A549 (cell line): ENCODE measurements around the gene EXOC3. TPM values are rescaled to one million over a fixed set of nuclear protein-coding genes. Genes with fewer than 3 reads are reported as not detected.

Experiments used
- ATAC-seq, 2 experiments: fragments of 200-7000 bp in 1 of 2; fragments of >200 bp in 1 of 2; cut with Nextera tagmentation in 1 of 2; cut with Tn5 transposase in 1 of 2; 3 replicates each; pipeline versions ENCODE4 v1.8.0 to v1.9.1; 2018 to 2020; ENCODE audit warnings: mild to moderate bottlenecking in 1 of 2, moderate library complexity in 1 of 2
- CTCF ChIA-PET: fragments of 300-600 bp; sonication (Branson Sonifier 250); formaldehyde crosslinking; extraction: SDS; loops from one replicate; lab custom pipeline; 2021; ENCODE audit warnings: antibody characterized with exemption, inconsistent platforms; lab: Yijun Ruan, JAX
- POLR2A ChIA-PET: fragments of 350-600 bp; formaldehyde crosslinking; extraction: SDS; loops from one replicate; lab custom pipeline; 2021; ENCODE audit warnings: antibody characterized with exemption, inconsistent platforms; lab: Yijun Ruan, JAX
- DNase-seq, 2 experiments: peaks; one replicate each; pipeline versions ENCODE4 v3.0.0 to v3.0.0-alpha.2; 2011 to 2016; ENCODE audit warnings: low read depth in 1 of 2, low spot score in 1 of 2
- FAIRE-seq: peaks from 2 replicates; lab custom pipeline; 2011; peaks lifted over from hg19 to GRCh38; lab: Jason Lieb, UNC
- H3K27ac ChIP-seq, 2 experiments: fragments of >200 bp; sonication (Bioruptor Twin); formaldehyde crosslinking; 3 replicates each; pipeline ENCODE4 v1.5.1; 2016 to 2017
- H3K4me1 ChIP-seq: fragments of >200 bp; sonication (Bioruptor Twin); formaldehyde crosslinking; 3 replicates; pipeline ENCODE4 v1.6.1; 2016
- H3K4me2 ChIP-seq: fragments of >200 bp; sonication (Bioruptor Twin); formaldehyde crosslinking; 3 replicates; pipeline ENCODE4 v1.6.1; 2016
- H3K4me3 ChIP-seq: fragments of >200 bp; sonication (Bioruptor Twin); formaldehyde crosslinking; 3 replicates; pipeline ENCODE4 v1.5.1; 2016
- H3K9me3 ChIP-seq: fragments of >200 bp; sonication (Bioruptor Twin); formaldehyde crosslinking; 3 replicates; pipeline ENCODE4 v1.6.1; 2016
- ATOH8 ChIP-seq: fragments of 250-450 bp; sonication (Bioruptor Pico); IDR thresholded peaks from 2 replicates; pipeline ENCODE4 v1.5.0; 2020; ENCODE audit warnings: low read depth, mild to moderate bottlenecking, moderate library complexity
- CBX2 ChIP-seq: fragments of 200-600 bp; sonication (generic); IDR thresholded peaks from 2 replicates; pipeline ENCODE4 v1.6.1; 2016; ENCODE audit warnings: low read depth, mild to moderate bottlenecking, borderline replicate concordance
- EHMT2 ChIP-seq: fragments of 200-600 bp; sonication (generic); IDR thresholded peaks from 2 replicates; pipeline ENCODE4 v1.6.1; 2016; ENCODE audit warnings: antibody characterized with exemption, low read depth, mild to moderate bottlenecking, moderate library complexity
- FOSB ChIP-seq: fragments of 250-450 bp; sonication (Bioruptor Pico); IDR thresholded peaks from 2 replicates; pipeline ENCODE4 v1.5.0; 2020; ENCODE audit warnings: mild to moderate bottlenecking, moderate library complexity
- FOSL2 ChIP-seq, 2 experiments: fragments of 450-650 bp in 1 of 2; fragments of >200 bp in 1 of 2; sonication (Bioruptor Twin) in 1 of 2; formaldehyde crosslinking; IDR thresholded peaks; 2 replicates each; pipeline versions ENCODE4 v1.5.0 to v1.6.1; 2016 to 2020; ENCODE audit warnings: mild to moderate bottlenecking in 1 of 2, moderate library complexity in 1 of 2
- HMGXB4 ChIP-seq: fragments of 250-450 bp; sonication (Bioruptor Pico); IDR thresholded peaks from 2 replicates; pipeline ENCODE4 v1.5.0; 2021; ENCODE audit warnings: mild to moderate bottlenecking, moderate library complexity, borderline replicate concordance
- KDM5A ChIP-seq: fragments of 200-600 bp; sonication (generic); IDR thresholded peaks from 2 replicates; pipeline ENCODE4 v1.6.1; 2016; ENCODE audit warnings: antibody characterized with exemption, mild to moderate bottlenecking
- MAFK ChIP-seq: fragments of 450-650 bp; IDR thresholded peaks from 2 replicates; pipeline ENCODE4 v1.6.1; 2014; ENCODE audit not compliant: partially characterized antibody
- MAX ChIP-seq: IDR thresholded peaks from 2 replicates; pipeline ENCODE4 v1.6.1; 2012
- MAZ ChIP-seq: fragments of 150-350 bp; IDR thresholded peaks from 2 replicates; pipeline ENCODE4 v1.6.1; 2014; ENCODE audit warnings: antibody characterized with exemption, low read depth, low read length, borderline replicate concordance
- NFE2L2 ChIP-seq: fragments of 150-350 bp; conservative IDR thresholded peaks from 2 replicates; pipeline ENCODE4 v1.6.1; 2014; ENCODE audit warnings: low read length
- NR3C1 ChIP-seq: fragments of >200 bp; sonication (Bioruptor Twin); formaldehyde crosslinking; IDR thresholded peaks from 3 replicates; pipeline ENCODE4 v1.6.1; 2017
- POLR2A ChIP-seq: IDR thresholded peaks from 2 replicates; pipeline ENCODE4 v1.6.1; 2012; ENCODE audit warnings: mild to moderate bottlenecking, low read length
- POLR2AphosphoS2 ChIP-seq: conservative IDR thresholded peaks from 2 replicates; pipeline ENCODE4 v1.6.1; 2012; ENCODE audit warnings: low read length, improper control_type of control experiment, inconsistent platforms
- RAD21 ChIP-seq, 2 experiments: fragments of >200 bp in 1 of 2; sonication (Bioruptor Twin) in 1 of 2; formaldehyde crosslinking in 1 of 2; IDR thresholded peaks in 1 of 2; conservative IDR thresholded peaks in 1 of 2; 2 replicates in 1 of 2; 3 replicates in 1 of 2; pipeline ENCODE4 v1.6.1; 2012 to 2018; ENCODE audit warnings: inconsistent platforms in 1 of 2
- RFX5 ChIP-seq: fragments of 450-650 bp; IDR thresholded peaks from 2 replicates; pipeline ENCODE4 v1.7.1; 2014; ENCODE audit warnings: antibody characterized with exemption, mild to moderate bottlenecking, moderate library complexity
- SREBF2 ChIP-seq: fragments of 450-650 bp; IDR thresholded peaks from 2 replicates; pipeline ENCODE4 v1.6.1; 2014; ENCODE audit warnings: mild to moderate bottlenecking, moderate library complexity
- ZC3H11A ChIP-seq: fragments of 450-650 bp; IDR thresholded peaks from 2 replicates; pipeline ENCODE4 v1.6.1; 2014; ENCODE audit warnings: antibody characterized with exemption, mild to moderate bottlenecking
- ZFP36 ChIP-seq: fragments of 450-650 bp; IDR thresholded peaks from 2 replicates; pipeline ENCODE4 v1.6.1; 2014; ENCODE audit warnings: borderline replicate concordance; ENCODE audit not compliant: partially characterized antibody
- WGBS: methylation state at CpG from one replicate; pipeline ENCODE4 v1.1.6; 2017; ENCODE audit errors: missing lambda C conversion rate; 5-methylcytosine and 5-hydroxymethylcytosine counted together
- polyA plus RNA-seq, 4 experiments: library from polyadenylated mRNA; depleted of rRNA in 3 of 4; stranded (reverse); fragments of >200 nt; fragmentation: RNase III in 1 of 4; extraction: RNeasy Plus Mini Kit Qiagen cat#74134 plus additional on column Dnase treatment in 1 of 4; gene quantifications; 2 replicates in 3 of 4; 3 replicates in 1 of 4; pipeline ENCODE4 v1.2.3, GENCODE V29; 2011 to 2017
- TF ChIP-seq, protein P1 (sequence below): fragments of 450-650 bp; IDR thresholded peaks from 2 replicates; pipeline ENCODE4 v1.6.1; 2014; ENCODE audit warnings: antibody characterized with exemption
- TF ChIP-seq, protein P2 (sequence below): fragments of >200 bp; sonication (Bioruptor Twin); formaldehyde crosslinking; IDR thresholded peaks from 2 replicates; pipeline ENCODE4 v1.6.1; 2016

Gene EXOC3
- polyA plus RNA-seq, 2 of the 4 experiments (the other 2 are of a cell fraction): 20.0 to 33.6 TPM

GRCh38 chr5:514673-515072, 71.7 kb downstream of the EXOC3 start (continued):
- TF ChIP-seq RAD21 (conservative IDR thresholded peaks at IDR 0.05 in 1 of 2, IDR thresholded peaks at IDR 0.05 in 1 of 2): no peak
- TF ChIP-seq, protein P1, sequence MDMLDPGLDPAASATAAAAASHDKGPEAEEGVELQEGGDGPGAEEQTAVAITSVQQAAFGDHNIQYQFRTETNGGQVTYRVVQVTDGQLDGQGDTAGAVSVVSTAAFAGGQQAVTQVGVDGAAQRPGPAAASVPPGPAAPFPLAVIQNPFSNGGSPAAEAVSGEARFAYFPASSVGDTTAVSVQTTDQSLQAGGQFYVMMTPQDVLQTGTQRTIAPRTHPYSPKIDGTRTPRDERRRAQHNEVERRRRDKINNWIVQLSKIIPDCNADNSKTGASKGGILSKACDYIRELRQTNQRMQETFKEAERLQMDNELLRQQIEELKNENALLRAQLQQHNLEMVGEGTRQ: no peak
- TF ChIP-seq ZC3H11A: no peak
- TF ChIP-seq ZFP36: no peak
- no peak for TF ChIP-seq ATOH8 (CRISPR knock-in tag)
- no peak for TF ChIP-seq FOSB (CRISPR knock-in tag)
- TF ChIP-seq MAFK: no peak
- TF ChIP-seq HMGXB4 (CRISPR knock-in tag): no peak

DNA sequence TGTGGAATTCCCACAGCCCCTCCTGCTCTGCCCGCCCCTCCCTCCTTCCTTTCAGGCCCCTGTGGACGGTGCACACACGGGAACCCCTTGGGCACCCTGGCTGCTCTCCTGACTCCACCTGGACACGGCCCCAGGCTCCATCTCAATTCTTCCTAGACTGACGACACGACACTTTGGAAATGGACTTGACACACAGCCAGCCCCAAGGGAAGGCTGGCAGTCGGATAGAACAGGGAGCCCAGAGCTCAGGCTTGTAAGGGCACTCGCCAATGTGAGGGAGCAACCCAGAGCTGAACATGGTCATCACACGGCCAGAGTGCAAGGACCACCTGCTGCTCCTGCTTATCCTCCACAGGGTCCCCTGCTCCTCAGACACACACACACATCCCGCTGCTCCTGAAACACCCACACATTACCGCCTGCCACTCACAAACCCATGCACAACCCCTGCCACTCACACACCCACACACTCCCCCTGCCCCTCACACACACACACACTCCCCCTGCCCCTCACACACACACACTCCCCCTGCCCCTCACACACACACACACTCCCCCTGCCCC, 72.4 kb downstream of the EXOC3 start:
- no peak for TF ChIP-seq MAFK
- no peak for TF ChIP-seq FOSL2 (IDR thresholded peaks at IDR 0.05)
- no peak for TF ChIP-seq FOSL2 (CRISPR knock-in tag; IDR thresholded peaks at IDR 0.05)
- TF ChIP-seq RFX5: no peak
- TF ChIP-seq, protein P2, sequence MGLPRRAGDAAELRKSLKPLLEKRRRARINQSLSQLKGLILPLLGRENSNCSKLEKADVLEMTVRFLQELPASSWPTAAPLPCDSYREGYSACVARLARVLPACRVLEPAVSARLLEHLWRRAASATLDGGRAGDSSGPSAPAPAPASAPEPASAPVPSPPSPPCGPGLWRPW: no peak
- TF ChIP-seq KDM5A: no peak
- no peak for TF ChIP-seq NFE2L2
- TF ChIP-seq, protein P1: no peak
- no peak for TF ChIP-seq SREBF2
- no peak for TF ChIP-seq EHMT2
- TF ChIP-seq NR3C1: no peak
- TF ChIP-seq CBX2: no peak
- peak in 1 of 2 experiments; percentile 8; a peak in 2 of 6 replicates for ATAC-seq
- Histone ChIP-seq H3K4me3 (no peak overlapping the region), H3K4me2 (no peak overlapping the region), H3K4me1 (no peaks in the 10 kb centered on the region), H3K9me3 (no peaks in the 10 kb centered on the region), H3K27ac (no peak overlapping the region)
- WGBS: 24% methylated on average over 6 of the region's 11 CpGs
- no peak for FAIRE-seq
- CTCF ChIA-PET: no interaction called here
- POLR2A ChIA-PET: no interaction called here
- DNase-seq: no peak

GRCh38 chr5:516338-516925, 73.5 kb downstream of the EXOC3 start:
- POLR2A ChIA-PET: no interaction called here
- no peak for DNase-seq
- H3K4me3 ChIP-seq: no peak overlapping the region
- WGBS: 48% methylated on average over 10 of the region's 10 CpGs
- H3K27ac ChIP-seq: no peak overlapping the region
- H3K4me1 ChIP-seq: no peaks in the 10 kb centered on the region
- ATAC-seq: no peak
- H3K9me3 ChIP-seq: no peaks in the 10 kb centered on the region
- H3K4me2 ChIP-seq: no peak overlapping the region
- CTCF ChIA-PET: no interaction called here
- no peak for FAIRE-seq
- TF ChIP-seq MAZ: no peak
- no peak for TF ChIP-seq MAX
- TF ChIP-seq FOSL2 (IDR thresholded peaks at IDR 0.05): no peak
- no peak for TF ChIP-seq FOSL2 (CRISPR knock-in tag; IDR thresholded peaks at IDR 0.05)
- no peak for TF ChIP-seq RFX5
- TF ChIP-seq EHMT2: no peak
- no peak for TF ChIP-seq POLR2A
- TF ChIP-seq HMGXB4 (CRISPR knock-in tag): no peak
- TF ChIP-seq POLR2AphosphoS2: no peak
- no peak for TF ChIP-seq ATOH8 (CRISPR knock-in tag)
- TF ChIP-seq, all 56 proteins: peak for 0
